Panc1 (cell line): ENCODE data around the gene SCRN1. TPM values are rescaled to one million over a fixed set of nuclear protein-coding genes. Genes with fewer than 3 reads are reported as not detected.

Source experiments
- ATAC-seq: fragments of 200-7000 bp; cut with Tn5 transposase; 2 replicates; pipeline ENCODE4 v1.9.1; 2020; ENCODE audit warnings: mild to moderate bottlenecking, moderate library complexity
- Bru-seq: library from RNA; stranded (reverse); fragments of 400-500 nt; gene quantifications from one replicate; lab custom pipeline; 2021; lab: Mats Ljungman, UMichigan
- BruChase-seq, 2 experiments: library from RNA; stranded (reverse); fragments of 400-500 nt; gene quantifications; one replicate each; lab custom pipeline; 2021; lab: Mats Ljungman, UMichigan
- BruUV-seq: library from RNA; stranded (reverse); fragments of 400-500 nt; replicated peaks from 2 replicates; lab custom pipeline; 2021; lab: Mats Ljungman, UMichigan
- CTCF ChIA-PET: fragments of 300-600 bp; sonication (Branson Sonifier 250); formaldehyde crosslinking; loops from one replicate; lab custom pipeline; 2022; ENCODE audit warnings: antibody characterized with exemption; lab: Charles Lee
- POLR2A ChIA-PET: fragments of 300-600 bp; sonication (Branson Sonifier 250); formaldehyde crosslinking; loops from one replicate; lab custom pipeline; 2022; ENCODE audit warnings: antibody characterized with exemption; lab: Charles Lee
- DNase-seq: peaks from one replicate; pipeline ENCODE4 v3.0.0-alpha.2; 2010; ENCODE audit warnings: low read depth, low spot score
- H3K27ac ChIP-seq: 2 replicates; pipeline ENCODE4 v1.5.1; 2011; ENCODE audit warnings: mild to moderate bottlenecking, low read length, inconsistent platforms
- H3K27me3 ChIP-seq: fragments of 200-500 bp; sonication (Bioruptor generic); 2 replicates; pipeline ENCODE4 v1.6.0; 2014; ENCODE audit warnings: low read length, inconsistent platforms; ENCODE audit not compliant: control insufficient read depth, insufficient read depth
- H3K36me3 ChIP-seq: fragments of 200-500 bp; sonication (Bioruptor generic); 2 replicates; pipeline ENCODE4 v1.5.1; 2014; ENCODE audit warnings: inconsistent platforms, mild to moderate bottlenecking, low read length, moderate library complexity; ENCODE audit not compliant: control insufficient read depth, insufficient read depth
- H3K4me1 ChIP-seq: 2 replicates; pipeline ENCODE4 v1.5.1; 2011; ENCODE audit warnings: inconsistent platforms, mild to moderate bottlenecking, low read length, moderate library complexity; ENCODE audit not compliant: control insufficient read depth, insufficient read depth
- H3K4me3 ChIP-seq, 2 experiments: 2 replicates each; pipeline ENCODE4 v1.5.1; 2011 to 2012; ENCODE audit warnings: low read depth in 2 of 2, low read length in 2 of 2, mild to moderate bottlenecking in 2 of 2, inconsistent platforms in 1 of 2, moderate library complexity in 1 of 2
- H3K9me3 ChIP-seq: fragments of 200-500 bp; sonication (Bioruptor generic); 2 replicates; pipeline ENCODE4 v1.5.1; 2014; ENCODE audit warnings: low read depth, mild to moderate bottlenecking, inconsistent platforms, low read length, moderate library complexity; ENCODE audit not compliant: control insufficient read depth, insufficient read depth
- CTCF ChIP-seq: fragments of 450-650 bp; IDR thresholded peaks from 2 replicates; pipeline ENCODE4 v1.5.1; 2017; ENCODE audit warnings: mild to moderate bottlenecking
- POLR2AphosphoS5 ChIP-seq: IDR thresholded peaks from 2 replicates; pipeline ENCODE4 v1.6.1; 2012; ENCODE audit warnings: mild to moderate bottlenecking, low read depth, low read length, moderate library complexity
- REST ChIP-seq, 2 experiments: IDR thresholded peaks; 2 replicates each; pipeline ENCODE4 v1.6.1; 2011 to 2012; ENCODE audit warnings: low read depth in 2 of 2, control low read depth in 1 of 2, low read length in 1 of 2, mild to moderate bottlenecking in 1 of 2, moderate library complexity in 1 of 2; ENCODE audit not compliant: insufficient read depth in 1 of 2
- SIN3A ChIP-seq: IDR thresholded peaks from 2 replicates; pipeline ENCODE4 v1.6.1; 2012; ENCODE audit warnings: low read depth, mild to moderate bottlenecking, low read length, moderate library complexity, borderline replicate concordance; ENCODE audit not compliant: insufficient read depth
- TCF7L2 ChIP-seq: IDR thresholded peaks from 2 replicates; pipeline ENCODE4 v1.6.1; 2011; ENCODE audit warnings: mild to moderate bottlenecking, low read depth, low read length, inconsistent platforms
- in situ Hi-C: cut with HindIII; loops from 2 replicates; pipeline ENCODE4 v1.10.0; 2016; ENCODE audit warnings: low sequenced_read_pairs, low pct_unique_long_range_greater_than_20kb
- intact Hi-C: fragments of 100-400 bp; cut with micrococcal nuclease; formaldehyde crosslinking; loops from one replicate; pipeline ENCODE4 v1.10.0; 2022; ENCODE audit not compliant: unreplicated experiment
- long read RNA-seq: library from polyadenylated mRNA; unstranded; transcript quantifications from one replicate; pipeline ENCODE4 v2.0.0, GENCODE V29; 2021; ENCODE audit not compliant: unreplicated experiment
- polyA plus RNA-seq: library from polyadenylated mRNA; unstranded; fragments of >200 nt; gene quantifications from one replicate; pipeline ENCODE4 v1.2.1, GENCODE V29; 2012; ENCODE audit warnings: missing spikeins; ENCODE audit not compliant: insufficient read length
- total RNA-seq: library from RNA; stranded (reverse); gene quantifications from one replicate; pipeline ENCODE4 v1.2.1, GENCODE V29; 2021; ENCODE audit not compliant: unreplicated experiment

The SCRN1 gene
- total RNA-seq (189 TPM), Bru-seq, nascent RNA (percentile 94 among the genes with signal in this experiment), BruChase-seq, experiment 1, labeled RNA remaining after a 2-hour chase (percentile 93 among the genes with signal in this experiment), BruChase-seq, experiment 2, labeled RNA remaining after a 6-hour chase (percentile 97 among the genes with signal in this experiment)
- 115 TPM for polyA plus RNA-seq
- long read RNA-seq, full-length matches to known transcripts = 410 of 661 reads
- long read RNA-seq, partial matches to known transcripts = 17 of 661 reads
- long read RNA-seq, other reads (novel, unspliced or antisense) = 234 of 661 reads

- Histone ChIP-seq H3K36me3 (no peaks in the 10 kb centered on the region; the same call in 1 of the 2 replicates), H3K27me3 (no peaks in the 10 kb centered on the region), H3K4me3 (peak within 1 kb of the TSS; percentile 79 to 85), H3K4me1 (peaks cover 26% of the 10 kb centered on the region), H3K27ac (peak within 1 kb of the TSS; percentile 92), H3K9me3 (peaks cover 10% of the 10 kb centered on the region)
- in situ Hi-C loops = no loop called here
- intact Hi-C loops = loop anchor here (5.0 kb wide), 1 partner anchor 73 kb away; no protein-coding TSS in a partner anchor
- TF ChIP-seq REST (IDR thresholded peaks at IDR 0.05; ENCODE audit: insufficient read depth in 1 of 2, low read depth in 2 of 2, low read length in 1 of 2) (no peak), POLR2AphosphoS5 (peak; percentile 5; the same call in 1 of the 2 replicates)
- CTCF ChIA-PET = no interaction called here
- no TSS peak for BruUV-seq
- peak; percentile 78 for ATAC-seq
- POLR2A ChIA-PET = no interaction called here
- DNase-seq = no peak
Measured at GRCh38 chr7:29989257-29989995, at the start of gene SCRN1. SCRN1 (minus strand) TSS chr7:29989801; CDS start chr7:29969067, 20,734 bp downstream.

GRCh38 chr7:30038196-30038980, 48.8 kb upstream of the SCRN1 start:
- H3K9me3 ChIP-seq = no peaks in the 10 kb centered on the region
- no peak for TF ChIP-seq TCF7L2
- TF ChIP-seq REST (IDR thresholded peaks at IDR 0.05; ENCODE audit: insufficient read depth in 1 of 2, low read depth in 2 of 2, low read length in 1 of 2) = no peak
- TF ChIP-seq CTCF = no peak
- no peak for TF ChIP-seq POLR2AphosphoS5
- no peak for TF ChIP-seq SIN3A
- no peaks in the 10 kb centered on the region for H3K36me3 ChIP-seq
- intact Hi-C loops (no loop called here), in situ Hi-C loops (no loop called here)
- POLR2A ChIA-PET = interaction anchor here (0.6 kb wide), 1 partner anchor 95 kb away, joined by 3 read pairs; no protein-coding TSS in a partner anchor
- H3K27ac ChIP-seq = no peak overlapping the region
- CTCF ChIA-PET = interaction anchor here (0.7 kb wide), 1 partner anchor 455 kb away, joined by 4 read pairs; no protein-coding TSS in a partner anchor
- DNase-seq (no peak), ATAC-seq (no peak)
- no TSS peak for BruUV-seq
- no peak overlapping the region for H3K4me3 ChIP-seq
- H3K4me1 ChIP-seq = no peaks in the 10 kb centered on the region
- H3K27me3 ChIP-seq = no peaks in the 10 kb centered on the region
